ENCODE measurements around the gene DHRS11.

DHRS11 gene, protein sequence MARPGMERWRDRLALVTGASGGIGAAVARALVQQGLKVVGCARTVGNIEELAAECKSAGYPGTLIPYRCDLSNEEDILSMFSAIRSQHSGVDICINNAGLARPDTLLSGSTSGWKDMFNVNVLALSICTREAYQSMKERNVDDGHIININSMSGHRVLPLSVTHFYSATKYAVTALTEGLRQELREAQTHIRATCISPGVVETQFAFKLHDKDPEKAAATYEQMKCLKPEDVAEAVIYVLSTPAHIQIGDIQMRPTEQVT

DNA sequence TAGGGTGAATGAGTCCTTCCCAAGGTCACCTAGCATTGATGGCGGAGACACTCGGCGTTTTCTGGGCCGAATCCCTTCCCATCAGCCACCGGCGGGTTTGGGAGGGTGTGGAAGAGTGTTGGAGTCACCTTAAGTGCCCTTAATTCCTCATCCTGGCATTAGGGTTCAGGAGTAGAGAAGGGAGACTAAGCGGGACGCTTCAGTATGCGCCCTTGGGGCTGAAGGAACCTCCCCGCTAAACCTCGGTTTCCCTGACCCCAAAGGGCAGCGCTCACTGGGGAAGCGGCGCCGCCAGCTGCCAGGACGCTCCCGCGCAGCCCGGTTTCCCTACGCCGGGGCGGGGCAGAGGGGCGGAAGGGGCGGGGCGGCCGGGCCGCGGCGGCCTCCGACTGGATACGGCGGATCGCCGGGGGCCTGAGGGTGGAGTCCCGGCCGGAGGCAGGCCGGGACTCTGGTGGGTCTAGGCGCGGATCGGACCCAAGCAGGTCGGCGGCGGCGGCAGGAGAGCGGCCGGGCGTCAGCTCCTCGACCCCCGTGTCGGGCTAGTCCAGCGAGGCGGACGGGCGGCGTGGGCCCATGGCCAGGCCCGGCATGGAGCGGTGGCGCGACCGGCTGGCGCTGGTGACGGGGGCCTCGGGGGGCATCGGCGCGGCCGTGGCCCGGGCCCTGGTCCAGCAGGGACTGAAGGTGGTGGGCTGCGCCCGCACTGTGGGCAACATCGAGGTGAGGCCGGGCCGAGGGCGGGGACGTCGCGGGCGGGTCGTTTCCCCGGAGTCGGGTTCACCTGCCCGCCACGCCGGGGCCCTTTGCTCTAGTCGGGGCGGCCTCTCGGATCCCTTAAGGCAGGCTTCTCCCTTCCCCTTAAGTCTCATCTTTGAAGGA, at the start of gene DHRS11:
DHRS11 (plus strand) TSS at position 446 of the 882 bp plus-strand sequence; CDS start at position 577, 131 bp downstream.
- DNase-seq = peak; percentile 84

DNA sequence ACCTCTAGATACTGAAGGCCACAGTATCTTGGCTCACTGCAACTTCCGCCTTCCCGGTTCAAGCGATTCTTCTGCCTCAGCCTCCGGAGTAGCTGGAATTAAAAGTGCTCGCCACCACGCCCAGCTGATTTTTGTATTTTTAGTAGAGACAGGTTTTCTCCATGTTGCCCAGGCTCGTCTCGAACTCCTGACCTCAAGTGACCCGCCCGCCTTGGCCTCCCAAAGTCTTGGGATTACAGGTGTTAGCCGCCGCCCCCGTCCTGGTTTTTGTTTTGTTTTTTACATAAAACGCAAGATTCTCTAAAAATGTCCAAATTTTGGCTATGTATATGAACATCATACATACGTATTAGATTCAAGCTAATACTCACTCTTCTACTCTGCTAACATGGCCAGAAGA, 48.9 kb upstream of the DHRS11 start:
- DNase-seq = no peak

DNA sequence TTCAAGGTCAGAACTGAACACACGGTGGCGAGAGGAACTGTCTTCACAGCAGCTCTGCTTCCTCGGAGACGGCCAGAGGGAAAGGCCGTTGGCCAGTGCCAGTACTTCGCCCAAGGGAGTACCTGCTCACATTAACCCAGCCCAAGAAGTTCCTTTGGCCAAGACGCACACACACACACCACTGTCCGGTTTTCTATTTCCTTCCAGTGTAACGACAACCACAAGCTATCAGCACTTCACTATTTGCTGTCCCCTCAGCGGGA, 47.7 kb upstream of the DHRS11 start:
- peak; percentile 21 for DNase-seq

DNA sequence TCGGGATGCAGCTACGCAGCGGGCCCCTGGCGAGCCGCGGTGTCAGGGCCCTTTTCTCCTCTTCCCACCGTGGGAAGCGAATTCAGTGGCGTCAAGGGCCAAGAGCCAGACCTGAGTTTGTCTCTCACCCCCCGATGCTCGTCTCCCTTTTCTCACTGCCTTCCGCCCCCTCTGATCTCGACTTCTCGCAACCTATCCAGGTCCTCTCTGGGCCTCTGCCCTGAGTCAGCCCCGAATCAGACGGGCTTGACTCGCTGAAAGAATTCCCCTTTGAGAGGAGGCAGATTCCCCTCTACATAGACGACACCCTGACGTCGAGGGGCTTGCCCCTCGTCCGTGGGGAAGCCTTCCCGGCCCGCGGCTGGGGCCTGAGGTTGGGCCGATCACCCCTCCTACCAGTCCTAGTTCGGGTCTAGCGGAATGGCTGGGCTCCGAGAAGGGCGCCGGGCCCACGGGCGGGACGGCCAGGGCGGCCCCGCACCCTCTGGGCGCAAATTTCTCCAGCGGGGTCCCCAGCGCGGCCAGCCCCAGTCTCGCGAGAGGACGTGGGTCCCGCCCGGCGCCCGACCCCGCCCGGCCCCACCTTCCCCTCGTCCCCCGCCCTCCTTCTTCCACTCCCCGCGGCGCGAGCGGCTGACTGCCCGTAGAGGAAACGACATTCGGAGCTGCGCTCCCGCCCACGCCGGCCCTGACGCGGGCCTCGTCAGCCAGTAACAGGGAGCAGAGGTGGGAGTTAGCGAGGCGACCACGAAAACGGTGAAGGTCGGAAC, 47.2 kb upstream of the DHRS11 start, which contains the start of gene GGNBP2:
GGNBP2 (plus strand) TSS at position 613 of the 770 bp plus-strand sequence. CDS start 806 bp downstream, outside the sequence.
- DNase-seq = peak; percentile 94

DNA sequence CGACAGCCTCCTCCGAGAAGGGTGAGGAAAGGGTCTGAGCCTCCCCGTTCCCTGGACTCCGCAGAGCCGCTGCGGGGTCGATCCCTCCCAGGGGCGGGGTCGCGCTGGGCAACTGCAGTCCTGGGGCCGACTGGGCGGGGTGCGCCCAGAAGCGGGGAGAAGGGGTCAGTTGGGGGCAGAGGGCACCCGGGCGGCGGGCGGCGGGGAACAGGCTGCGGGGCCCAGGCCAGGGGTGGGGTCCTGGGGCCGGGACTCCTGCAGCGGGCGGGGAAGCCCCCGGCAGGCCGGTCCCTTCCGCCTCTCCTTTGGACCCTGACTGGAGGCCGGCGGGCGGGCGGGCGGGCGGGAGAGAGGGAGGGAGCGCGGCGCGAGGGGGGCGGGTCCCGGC, 46.6 kb upstream of the DHRS11 start:
- no peak for DNase-seq

DNA sequence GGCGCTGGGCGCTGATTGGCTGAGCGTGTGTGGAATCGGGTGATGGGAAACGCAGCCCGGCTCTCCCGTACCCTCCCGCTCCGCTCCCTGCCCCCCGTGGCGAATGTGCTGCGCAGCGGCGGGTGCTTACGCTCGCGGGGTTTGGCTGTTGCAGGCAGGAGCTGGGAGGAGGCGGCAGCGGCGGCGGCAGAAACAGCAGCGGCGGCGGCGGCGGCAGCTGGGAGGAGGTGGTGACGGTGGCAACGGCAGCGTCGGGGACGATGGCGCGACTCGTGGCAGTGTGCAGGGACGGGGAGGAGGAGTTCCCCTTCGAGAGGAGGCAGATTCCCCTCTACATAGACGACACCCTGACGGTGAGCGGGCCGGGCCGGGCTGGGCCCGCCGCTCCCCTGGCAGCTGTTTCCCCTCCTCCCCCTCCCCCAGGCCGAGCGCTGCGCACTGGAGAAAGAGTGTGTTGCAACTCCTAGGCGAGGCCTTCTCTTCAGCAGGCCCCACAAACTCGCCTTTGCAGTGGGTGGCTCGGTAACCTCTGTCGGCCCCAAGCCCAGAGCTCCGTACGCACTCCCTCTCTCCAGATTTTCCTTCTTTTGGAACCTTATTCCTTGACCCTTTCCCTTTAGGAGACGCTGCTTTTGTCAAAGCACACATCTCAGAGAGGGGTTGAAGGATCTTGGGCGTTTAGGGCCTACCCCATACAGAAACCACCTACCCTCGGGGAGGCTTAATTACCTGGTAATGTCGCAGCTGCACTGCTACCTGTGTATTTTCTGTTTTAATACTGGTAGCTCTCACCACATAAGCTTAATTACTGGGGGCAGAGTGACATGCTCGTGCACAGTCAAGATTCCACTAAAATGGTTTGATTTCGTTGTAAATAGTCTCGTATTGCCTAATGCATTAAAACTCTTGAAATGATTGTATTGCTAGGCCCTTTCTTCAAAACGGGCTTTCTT, 45.9 kb upstream of the DHRS11 start:
- DNase-seq = peak; percentile 96

DNA sequence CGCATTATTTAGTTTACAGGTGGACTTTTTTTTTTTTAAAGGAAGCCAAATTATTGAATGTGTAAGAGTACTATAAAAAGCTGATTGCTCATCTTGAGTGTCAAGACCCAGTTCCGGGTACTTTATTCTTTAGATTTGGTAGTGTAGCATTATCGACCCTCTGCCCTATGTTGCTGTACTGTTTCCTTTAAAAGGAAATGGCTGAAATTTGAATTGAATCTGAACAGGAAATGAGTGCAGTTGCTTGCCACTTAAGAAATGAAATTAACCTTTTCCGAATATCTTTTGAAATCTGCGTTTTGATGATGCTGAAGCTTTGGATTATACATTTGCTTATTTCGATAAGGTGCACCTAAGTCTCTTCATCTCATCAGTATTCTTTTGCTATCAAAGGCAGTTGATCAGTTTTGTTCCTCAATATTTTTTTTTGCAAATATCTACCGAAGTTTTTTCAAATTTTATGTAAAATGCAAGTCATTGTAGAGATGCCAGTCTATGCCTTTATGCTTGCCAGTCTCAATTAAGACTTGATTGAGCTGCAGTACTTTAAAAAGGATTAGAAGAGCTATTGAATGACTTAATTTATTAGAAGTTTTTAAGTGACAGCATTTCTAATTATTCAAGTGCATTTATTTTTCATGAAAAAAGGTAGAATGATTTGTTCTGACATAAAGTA, 45.1 kb upstream of the DHRS11 start:
- no peak for DNase-seq

DNA sequence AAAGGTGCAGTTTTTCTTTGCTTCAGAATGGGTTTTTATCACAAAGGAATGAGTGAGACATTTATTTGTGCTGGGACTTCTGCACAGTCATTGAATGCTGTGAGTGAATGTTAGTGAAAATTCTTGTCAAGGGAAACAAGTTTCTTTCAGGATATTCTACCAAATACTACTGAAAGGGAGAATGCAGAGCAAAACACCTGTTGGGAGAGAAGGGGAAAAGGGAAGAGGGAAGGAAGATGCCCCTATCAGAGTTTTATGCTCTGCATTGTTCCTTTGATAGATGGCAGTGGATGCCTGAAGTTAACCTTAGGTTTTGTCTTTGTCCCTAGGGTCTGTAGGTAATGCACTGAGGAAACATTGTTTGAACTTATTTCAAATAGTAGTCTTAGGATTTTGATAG, 43.9 kb upstream of the DHRS11 start:
- DNase-seq = no peak

DNA sequence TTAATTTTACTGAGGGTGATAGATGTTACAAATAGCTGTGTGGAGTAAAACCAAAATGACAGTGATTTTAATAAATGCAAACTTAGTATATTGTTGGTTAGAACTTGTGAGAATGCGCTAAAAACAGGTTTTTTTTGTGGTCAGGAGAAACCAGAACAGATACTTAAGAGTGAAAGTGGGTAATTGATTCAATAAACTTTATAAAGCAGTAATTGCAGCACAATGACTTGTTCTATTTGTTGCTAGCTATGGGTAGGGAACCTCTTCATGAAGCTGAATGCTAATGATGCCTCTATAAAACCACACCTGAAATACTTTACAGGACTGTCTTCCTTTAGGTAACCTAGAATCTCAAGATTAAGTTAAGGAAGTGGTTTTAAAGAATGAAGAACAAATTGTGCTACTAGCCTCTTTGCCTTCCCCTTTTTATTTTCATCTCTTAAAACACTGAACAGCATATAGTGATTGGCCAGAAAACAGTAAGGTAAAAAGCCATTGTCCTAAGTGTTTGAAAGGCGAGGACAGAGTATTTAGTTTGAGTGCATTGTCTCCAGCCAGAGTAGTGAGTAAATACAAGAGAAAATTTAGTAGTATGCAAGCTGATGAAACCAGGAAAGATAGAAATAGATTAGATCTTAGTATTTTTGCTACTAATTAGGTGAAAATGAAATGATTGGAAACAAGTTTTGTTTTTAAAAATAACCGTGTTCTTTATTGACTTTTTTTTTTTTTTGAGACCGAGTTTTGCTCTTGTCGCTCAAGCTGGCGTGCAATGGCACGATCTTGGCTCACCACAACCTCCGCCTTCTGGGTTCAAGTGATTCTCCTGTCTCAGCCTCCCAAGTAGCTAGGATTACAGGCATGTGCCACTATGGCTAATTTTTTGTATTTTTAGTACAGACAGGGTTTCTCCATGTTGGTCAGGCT, 40.9 kb upstream of the DHRS11 start:
- DNase-seq = no peak

DNA sequence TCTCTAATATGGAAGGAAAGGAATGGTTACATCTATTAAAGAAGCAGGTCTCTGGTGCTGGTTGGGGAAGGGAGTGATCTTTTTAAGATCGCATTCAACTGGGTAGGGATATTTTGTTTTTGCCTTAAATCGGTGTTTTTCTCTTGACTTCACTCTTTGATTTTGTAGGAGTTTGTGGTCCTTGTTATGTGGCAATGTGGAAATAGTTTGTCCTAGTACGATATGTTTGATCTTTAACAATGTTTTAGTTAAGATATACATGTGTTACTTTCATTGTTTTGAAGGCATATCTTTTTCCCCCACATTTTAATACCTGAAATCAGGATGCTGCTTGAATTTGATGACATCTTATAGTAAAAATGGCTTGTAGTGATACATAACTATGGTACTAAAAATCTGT, 38.2 kb upstream of the DHRS11 start:
- no peak for DNase-seq

DNA sequence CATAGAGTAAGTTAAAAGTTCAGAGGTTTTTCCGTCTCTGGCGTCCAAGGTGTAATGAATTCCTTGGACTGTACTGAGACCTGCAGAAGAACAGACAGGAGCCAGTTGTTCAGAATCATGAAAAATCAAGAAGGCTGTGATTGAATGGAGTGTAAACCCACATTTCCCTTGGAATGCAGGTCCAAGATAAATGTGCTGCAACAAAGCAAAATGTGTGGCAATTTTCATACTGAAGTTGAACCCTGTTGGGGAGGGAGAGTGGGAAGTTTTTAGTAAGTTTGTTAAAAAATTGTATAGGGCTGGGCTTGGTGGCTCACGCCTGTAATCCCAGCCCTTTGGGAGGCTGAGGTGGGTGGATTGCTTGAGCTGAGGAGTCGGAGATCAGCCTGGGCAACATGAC, 25.6 kb upstream of the DHRS11 start:
- no peak for DNase-seq

DNA sequence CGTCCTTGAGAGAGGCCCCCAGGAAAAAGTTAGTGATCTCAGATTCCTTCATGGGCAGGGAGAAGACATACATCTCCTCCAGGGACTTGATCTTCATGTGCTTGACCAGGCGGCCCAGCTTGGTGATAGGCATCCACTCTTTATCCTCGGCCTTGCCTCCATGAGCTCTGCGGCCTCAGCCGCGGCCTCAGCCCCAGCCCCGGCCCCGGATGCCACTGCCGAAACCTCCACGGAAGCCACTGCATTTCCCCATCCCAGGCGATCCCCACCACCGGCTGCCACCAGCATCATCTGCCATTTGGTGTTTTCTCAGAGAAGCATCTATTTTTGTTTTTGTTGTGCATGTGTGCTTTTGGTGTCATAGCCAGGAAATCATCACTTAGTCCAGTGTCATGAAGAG, 16.7 kb upstream of the DHRS11 start:
- no peak for DNase-seq

DNA sequence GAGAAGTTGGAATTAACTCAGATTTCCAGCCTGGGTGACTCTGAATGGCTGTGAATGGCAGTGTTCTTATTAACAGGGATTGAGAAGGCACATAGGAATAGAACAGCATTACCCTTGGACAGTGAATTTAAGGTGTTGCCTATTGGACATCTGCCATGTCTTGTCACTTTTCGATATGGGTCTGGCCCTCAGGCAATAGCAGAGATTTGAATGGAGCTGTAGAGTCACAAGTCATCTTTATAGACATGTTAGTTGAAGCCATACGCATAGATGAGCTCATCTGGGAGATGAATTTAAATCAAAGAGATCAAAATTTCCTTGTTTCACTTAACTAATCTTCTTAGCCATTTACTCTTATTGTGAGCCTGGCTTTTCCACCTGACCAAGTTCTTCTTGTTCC, 14.9 kb upstream of the DHRS11 start:
- no peak for DNase-seq

DNA sequence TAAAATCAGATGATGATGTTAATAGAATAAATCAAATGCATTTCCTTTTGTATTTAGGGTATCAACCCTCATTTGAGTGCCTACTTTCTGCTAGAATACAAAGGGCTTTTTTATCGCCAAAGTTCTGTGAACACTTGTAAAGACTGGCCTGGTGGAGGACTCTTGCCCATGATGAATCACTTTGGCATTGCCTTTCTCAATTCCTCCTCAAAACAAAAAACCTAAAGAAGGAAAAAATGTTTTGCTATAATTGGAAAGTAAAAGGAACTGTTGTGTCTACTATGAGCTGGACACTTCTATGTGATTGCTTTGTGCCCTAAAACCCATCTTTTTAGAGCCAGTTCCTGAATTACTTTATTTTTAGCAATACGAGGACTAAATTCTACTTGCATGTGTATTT, 13.0 kb upstream of the DHRS11 start:
- DNase-seq = no peak

DNA sequence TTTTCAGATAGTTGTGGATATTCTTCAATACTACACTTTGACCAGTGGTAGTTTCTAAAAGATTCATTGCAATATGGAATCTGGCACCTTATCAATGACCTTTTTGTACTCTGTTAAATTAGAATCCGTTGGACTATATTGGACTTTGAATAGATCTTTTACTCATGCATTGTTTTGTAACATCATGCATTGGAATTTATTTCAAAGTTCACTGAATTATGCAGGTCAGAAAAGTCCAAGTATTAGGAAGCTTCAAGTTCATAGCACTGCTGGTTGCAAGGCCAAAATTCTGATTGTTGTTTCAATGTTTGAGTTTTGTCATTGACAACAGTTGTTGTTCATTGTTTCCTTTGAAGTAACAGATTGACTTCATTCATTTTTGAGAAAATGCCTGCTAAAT, 7.9 kb upstream of the DHRS11 start:
- no peak for DNase-seq

DNA sequence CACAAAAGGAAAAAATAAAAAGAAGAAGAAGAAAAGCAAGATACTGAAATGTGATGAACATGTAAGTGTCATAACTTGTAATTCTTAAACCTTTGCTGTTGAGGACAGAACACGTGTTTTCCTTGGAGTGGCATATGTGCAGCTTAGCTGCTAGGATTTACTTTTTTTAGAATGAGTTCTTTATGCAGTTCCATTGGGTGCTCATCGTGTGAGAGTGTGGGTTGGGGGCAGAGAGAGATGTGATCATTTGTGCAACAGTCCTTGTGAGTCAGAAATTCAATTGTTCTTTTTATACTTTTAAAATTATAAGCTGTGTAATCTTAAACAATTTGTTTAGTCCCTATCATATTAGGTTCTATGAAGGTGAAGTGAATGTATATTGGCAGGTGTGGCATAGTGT, 5.5 kb upstream of the DHRS11 start:
- no peak for DNase-seq

DNA sequence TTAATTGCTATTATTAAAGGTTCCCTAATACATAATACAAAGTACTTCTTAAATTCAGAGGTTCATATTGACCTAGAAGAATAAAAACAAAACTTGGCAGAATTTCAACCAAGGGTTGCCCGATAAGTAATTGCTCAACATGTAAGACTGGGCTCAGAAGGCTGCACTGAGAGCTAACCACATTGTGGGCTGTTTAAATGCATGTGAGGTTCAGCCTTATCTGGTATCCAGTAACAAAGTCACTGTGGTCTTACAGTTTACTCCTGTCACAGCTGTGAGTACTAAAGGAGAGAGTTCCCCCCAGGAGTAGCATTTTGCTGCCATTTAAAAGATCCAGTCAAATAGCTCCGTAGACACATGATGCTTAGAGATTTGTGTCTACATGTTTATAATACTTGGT, 1.6 kb upstream of the DHRS11 start:
- no peak for DNase-seq

DNA sequence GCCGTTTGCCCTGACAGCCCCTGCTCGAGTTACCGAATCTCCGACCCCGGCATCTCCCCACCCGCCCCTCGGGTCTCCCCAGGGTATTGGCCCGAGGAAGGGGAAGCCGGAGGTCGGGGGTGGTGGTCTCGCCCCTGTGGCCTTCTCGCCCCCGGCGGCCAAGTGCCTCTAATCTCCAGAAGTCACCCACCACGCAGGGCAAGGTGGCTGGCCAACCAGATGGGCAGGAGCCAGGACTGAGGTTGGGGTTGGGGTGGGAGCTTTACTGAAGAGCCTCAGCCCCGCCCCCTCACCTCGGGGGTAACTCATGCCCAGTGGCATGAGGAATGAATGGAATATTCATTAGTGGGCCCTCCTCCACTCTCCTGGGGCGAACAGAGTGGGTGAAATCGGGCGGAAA, 637 bp downstream of the DHRS11 start:
- peak; percentile 7 for DNase-seq

DNA sequence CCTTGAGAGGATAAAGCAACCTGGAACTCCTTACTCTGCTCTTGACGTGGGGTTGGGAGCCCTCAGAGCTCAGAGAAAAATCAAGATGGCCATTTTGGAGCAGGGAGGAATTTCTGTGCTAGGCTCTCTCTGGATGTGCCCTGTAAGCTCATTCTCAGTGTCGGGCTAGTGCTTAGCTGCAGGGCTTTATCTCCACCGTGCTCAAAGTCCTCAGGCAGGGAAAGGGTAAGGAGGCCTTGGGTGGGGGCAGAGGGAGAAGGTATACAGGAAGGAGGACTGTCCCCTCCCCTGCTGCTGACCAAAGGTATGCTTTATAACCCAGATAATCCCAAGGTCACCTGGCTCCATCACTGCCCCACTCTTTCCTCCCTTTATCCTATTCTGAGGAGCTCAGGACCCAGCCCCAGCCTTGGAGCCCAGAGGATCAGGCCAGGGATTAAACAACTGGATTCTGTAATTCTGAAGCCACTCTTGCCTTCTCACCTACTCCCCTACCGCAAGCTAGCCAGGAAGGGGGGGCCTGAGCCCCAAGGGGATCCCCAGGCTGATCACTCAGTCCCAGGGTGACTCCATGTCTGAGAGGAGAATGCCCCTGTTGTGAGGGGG, 1.1 kb downstream of the DHRS11 start:
- no peak for DNase-seq

DNA sequence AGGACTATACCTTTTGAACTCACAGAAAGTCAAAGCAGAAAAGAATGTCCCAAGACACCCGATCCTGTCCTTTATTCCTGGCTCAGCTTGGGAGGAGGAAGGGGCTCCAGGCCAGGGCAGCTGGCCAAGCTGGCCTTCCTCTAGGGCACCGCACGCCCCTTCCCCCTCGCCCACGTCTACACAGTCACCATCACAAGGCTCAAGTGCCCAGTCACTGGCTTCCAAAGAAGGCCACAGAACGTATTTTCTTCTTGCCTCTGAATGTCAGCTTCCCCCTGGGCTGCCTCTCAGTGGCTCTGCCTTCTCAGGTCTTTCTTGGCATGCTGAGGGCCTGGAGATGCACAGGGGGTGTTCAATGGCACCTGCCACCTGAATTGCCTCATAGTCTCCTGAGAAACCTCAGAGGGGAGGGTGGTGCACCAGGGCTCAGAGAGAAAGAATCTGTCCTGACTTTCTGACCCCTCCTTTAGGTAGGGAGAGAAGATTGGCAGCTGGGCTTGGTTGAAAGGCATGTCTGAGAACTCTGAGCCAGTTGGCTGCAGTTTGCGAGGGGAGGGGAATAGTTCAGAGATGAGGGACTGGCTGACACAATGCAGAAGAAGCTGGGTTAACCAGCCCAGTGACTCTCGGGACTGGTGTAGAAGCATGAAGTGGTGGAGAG, 2.1 kb downstream of the DHRS11 start:
- DNase-seq = no peak
